ENCODE results near the gene OVCH1.

The OVCH1 gene

GRCh38 chr12:29497588-29497987 lies at the start of gene OVCH1:
TSS of gene OVCH1 (minus strand) at chr12:29497686. CDS start at chr12:29497686, 0 bp downstream.
- TF ChIP-seq ZNF274 (IDR thresholded peaks at IDR 0.05; ENCODE audit: low read depth, low read length): no peak
- no peak within 1 kb of the TSS for H3K4me3 ChIP-seq (ENCODE audit: low read length)

- TF ChIP-seq ZNF274 (IDR thresholded peaks at IDR 0.05; ENCODE audit: low read depth, low read length): no peak
- H3K4me3 ChIP-seq (ENCODE audit: low read length): no peak overlapping the region
These were observed 49.7 kb upstream of the OVCH1 start for GRCh38 chr12:29547151-29547632.

GRCh38 chr12:29546000-29546399 lies 48.5 kb upstream of the OVCH1 start:
- TF ChIP-seq ZNF274 (IDR thresholded peaks at IDR 0.05; ENCODE audit: low read depth, low read length): no peak
- no peak overlapping the region for H3K4me3 ChIP-seq (ENCODE audit: low read length)

- no peak for TF ChIP-seq ZNF274 (IDR thresholded peaks at IDR 0.05; ENCODE audit: low read depth, low read length)
These were observed 47.6 kb upstream of the OVCH1 start for GRCh38 chr12:29545102-29545467.

GRCh38 chr12:29544428-29545101 lies 47.1 kb upstream of the OVCH1 start:
- H3K4me3 ChIP-seq (ENCODE audit: low read length): no peak overlapping the region
- no peak for TF ChIP-seq ZNF274 (IDR thresholded peaks at IDR 0.05; ENCODE audit: low read depth, low read length)

More at GRCh38 chr12:29545102-29545467, 47.6 kb upstream of the OVCH1 start:
- no peak overlapping the region for H3K4me3 ChIP-seq (ENCODE audit: low read length)

GRCh38 chr12:29543036-29543435 lies 45.5 kb upstream of the OVCH1 start:
- TF ChIP-seq ZNF274 (IDR thresholded peaks at IDR 0.05; ENCODE audit: low read depth, low read length): no peak
- no peak overlapping the region for H3K4me3 ChIP-seq (ENCODE audit: low read length)

- no peak overlapping the region for H3K4me3 ChIP-seq (ENCODE audit: low read length)
- no peak for TF ChIP-seq ZNF274 (IDR thresholded peaks at IDR 0.05; ENCODE audit: low read depth, low read length)
These were observed 39.8 kb upstream of the OVCH1 start for GRCh38 chr12:29537298-29537697.

GRCh38 chr12:29534935-29535334 lies 37.4 kb upstream of the OVCH1 start:
- no peak overlapping the region for H3K4me3 ChIP-seq (ENCODE audit: low read length)
- TF ChIP-seq ZNF274 (IDR thresholded peaks at IDR 0.05; ENCODE audit: low read depth, low read length): no peak

GRCh38 chr12:29533815-29534489 lies 36.5 kb upstream of the OVCH1 start:
- H3K4me3 ChIP-seq (ENCODE audit: low read length): no peak overlapping the region
- TF ChIP-seq ZNF274 (IDR thresholded peaks at IDR 0.05; ENCODE audit: low read depth, low read length): no peak

GRCh38 chr12:29531471-29531870 lies 34.0 kb upstream of the OVCH1 start:
- H3K4me3 ChIP-seq (ENCODE audit: low read length): no peak overlapping the region
- no peak for TF ChIP-seq ZNF274 (IDR thresholded peaks at IDR 0.05; ENCODE audit: low read depth, low read length)

GRCh38 chr12:29530436-29530835 lies 33.0 kb upstream of the OVCH1 start:
- TF ChIP-seq ZNF274 (IDR thresholded peaks at IDR 0.05; ENCODE audit: low read depth, low read length): no peak
- no peak overlapping the region for H3K4me3 ChIP-seq (ENCODE audit: low read length)

- TF ChIP-seq ZNF274 (IDR thresholded peaks at IDR 0.05; ENCODE audit: low read depth, low read length): no peak
- no peak overlapping the region for H3K4me3 ChIP-seq (ENCODE audit: low read length)
These were observed 30.7 kb upstream of the OVCH1 start for GRCh38 chr12:29528161-29528560.

- no peak for TF ChIP-seq ZNF274 (IDR thresholded peaks at IDR 0.05; ENCODE audit: low read depth, low read length)
- H3K4me3 ChIP-seq (ENCODE audit: low read length): no peak overlapping the region
These were observed 24.5 kb upstream of the OVCH1 start for GRCh38 chr12:29521951-29522350.

- TF ChIP-seq ZNF274 (IDR thresholded peaks at IDR 0.05; ENCODE audit: low read depth, low read length): no peak
- H3K4me3 ChIP-seq (ENCODE audit: low read length): no peak overlapping the region
These were observed 22.2 kb upstream of the OVCH1 start for GRCh38 chr12:29519585-29520182.

GRCh38 chr12:29518407-29518806 lies 20.9 kb upstream of the OVCH1 start:
- no peak for TF ChIP-seq ZNF274 (IDR thresholded peaks at IDR 0.05; ENCODE audit: low read depth, low read length)
- H3K4me3 ChIP-seq (ENCODE audit: low read length): no peak overlapping the region
